Measurements from ENCODE around the gene LRRC36.

Gene LRRC36

GRCh38 chr16:67432506-67432890, 105.9 kb downstream of the LRRC36 start:
- Histone ChIP-seq H3K27ac (no peak overlapping the region), H3K4me3 (IDR thresholded peaks at IDR 0.05; ENCODE audit: insufficient read depth, low read depth, low read length) (no peak overlapping the region)

GRCh38 chr16:67433131-67433719, 106.6 kb downstream of the LRRC36 start:
- no peak overlapping the region for H3K4me3 ChIP-seq (IDR thresholded peaks at IDR 0.05; ENCODE audit: insufficient read depth, low read depth, low read length)
- no peak overlapping the region for H2AFZ ChIP-seq (ENCODE audit: low read depth)
- peaks cover 22% of the 10 kb centered on the region for H3K27me3 ChIP-seq (ENCODE audit: insufficient read depth, low read depth)
- no peak for TF ChIP-seq CTCF (conservative IDR thresholded peaks at IDR 0.05; ENCODE audit: low read depth, low read length)
- no peaks in the 10 kb centered on the region for H4K20me1 ChIP-seq (ENCODE audit: insufficient read depth)
- H3K4me2 ChIP-seq, result no peak overlapping the region
- H3K79me2 ChIP-seq (ENCODE audit: insufficient read depth, low read depth), result no peaks in the 10 kb centered on the region
- no peak overlapping the region for H3K27ac ChIP-seq
- H3K36me3 ChIP-seq (ENCODE audit: insufficient read depth), result no peaks in the 10 kb centered on the region
- H3K9ac ChIP-seq, result no peak overlapping the region
- H3K4me1 ChIP-seq (ENCODE audit: low read depth, poor library complexity, severe bottlenecking), result peaks cover 9% of the 10 kb centered on the region

More at GRCh38 chr16:67432506-67432890, 105.9 kb downstream of the LRRC36 start:
- TF ChIP-seq CTCF (conservative IDR thresholded peaks at IDR 0.05; ENCODE audit: low read depth, low read length), result no peak
- H3K27me3 ChIP-seq (ENCODE audit: insufficient read depth, low read depth), result peaks cover 22% of the 10 kb centered on the region
- H4K20me1 ChIP-seq (ENCODE audit: insufficient read depth), result no peaks in the 10 kb centered on the region
- H2AFZ ChIP-seq (ENCODE audit: low read depth), result no peak overlapping the region
- no peaks in the 10 kb centered on the region for H3K79me2 ChIP-seq (ENCODE audit: insufficient read depth, low read depth)
- H3K9ac ChIP-seq, result no peak overlapping the region
- H3K4me2 ChIP-seq, result no peak overlapping the region
- H3K36me3 ChIP-seq (ENCODE audit: insufficient read depth), result no peaks in the 10 kb centered on the region
- H3K4me1 ChIP-seq (ENCODE audit: low read depth, poor library complexity, severe bottlenecking), result peaks cover 3% of the 10 kb centered on the region

Measured in KMS-11 (cell line).